HG03139 (cell line): ENCODE results near the gene TMEM50B.
A peak's percentile ranks its signal among the peaks of the same experiment; 100 is the strongest.
"Not testable (repeated sequence)": the region's sequence is repeated elsewhere in the genome, so short reads cannot be mapped to it uniquely, and the experiment has no call there.

Experiments
- ATAC-seq: cut with Tn5 transposase; IDR thresholded peaks from one replicate; pipeline ENCODE4 v1.9.1; 2021; ENCODE audit not compliant: unreplicated experiment

Gene TMEM50B

GRCh38 chr21:33479679-33480480 is at the start of gene TMEM50B:
Gene TMEM50B (minus strand): TSS chr21:33479974. CDS start chr21:33468885, 11,089 bp downstream.
- peak; percentile 87 for ATAC-seq

- no peak for ATAC-seq
Observed at GRCh38 chr21:33522953-33523349, 43.2 kb upstream of the TMEM50B start.

GRCh38 chr21:33522297-33522952 is 42.7 kb upstream of the TMEM50B start:
- no peak for ATAC-seq

GRCh38 chr21:33518899-33519298 is 39.1 kb upstream of the TMEM50B start:
- no peak for ATAC-seq

- no peak for ATAC-seq
Observed at GRCh38 chr21:33514229-33514628, 34.5 kb upstream of the TMEM50B start.

GRCh38 chr21:33512481-33512880 is 32.7 kb upstream of the TMEM50B start:
- ATAC-seq = no peak

- ATAC-seq = no peak
Observed at GRCh38 chr21:33511639-33512038, 31.9 kb upstream of the TMEM50B start.

GRCh38 chr21:33510826-33511225 is 31.1 kb upstream of the TMEM50B start:
- no peak for ATAC-seq

- not testable (repeated sequence) for ATAC-seq
Observed at GRCh38 chr21:33507003-33507402, 27.2 kb upstream of the TMEM50B start.

GRCh38 chr21:33505833-33506232 is 26.1 kb upstream of the TMEM50B start:
- ATAC-seq = no peak

- ATAC-seq = no peak
Observed at GRCh38 chr21:33496345-33496744, 16.6 kb upstream of the TMEM50B start.

- ATAC-seq = no peak
Observed at GRCh38 chr21:33495743-33496142, 16.0 kb upstream of the TMEM50B start.

GRCh38 chr21:33493756-33494155 is 14.0 kb upstream of the TMEM50B start:
- no peak for ATAC-seq

- ATAC-seq = no peak
Observed at GRCh38 chr21:33492571-33492970, 12.8 kb upstream of the TMEM50B start.

GRCh38 chr21:33491373-33492102 is 11.8 kb upstream of the TMEM50B start, which contains the start of gene DNAJC28:
Gene DNAJC28 (minus strand): TSS chr21:33491716. CDS start chr21:33489393, 2,323 bp downstream.
- peak; percentile 97 for ATAC-seq

- no peak for ATAC-seq
Observed at GRCh38 chr21:33490991-33491372, 11.2 kb upstream of the TMEM50B start.

- ATAC-seq = no peak
Observed at GRCh38 chr21:33488936-33489335, 9.2 kb upstream of the TMEM50B start.

GRCh38 chr21:33487996-33488395 is 8.2 kb upstream of the TMEM50B start:
- no peak for ATAC-seq

- ATAC-seq = no peak
Observed at GRCh38 chr21:33481314-33481943, 1.7 kb upstream of the TMEM50B start.

GRCh38 chr21:33480481-33481103 is 818 bp upstream of the TMEM50B start:
- no peak for ATAC-seq
